ENCODE measurements around the gene ARID5B.
"Not testable (repeated sequence)": the region's sequence is repeated elsewhere in the genome, so short reads cannot be mapped to it uniquely, and the experiment has no call there.

ARID5B gene, protein sequence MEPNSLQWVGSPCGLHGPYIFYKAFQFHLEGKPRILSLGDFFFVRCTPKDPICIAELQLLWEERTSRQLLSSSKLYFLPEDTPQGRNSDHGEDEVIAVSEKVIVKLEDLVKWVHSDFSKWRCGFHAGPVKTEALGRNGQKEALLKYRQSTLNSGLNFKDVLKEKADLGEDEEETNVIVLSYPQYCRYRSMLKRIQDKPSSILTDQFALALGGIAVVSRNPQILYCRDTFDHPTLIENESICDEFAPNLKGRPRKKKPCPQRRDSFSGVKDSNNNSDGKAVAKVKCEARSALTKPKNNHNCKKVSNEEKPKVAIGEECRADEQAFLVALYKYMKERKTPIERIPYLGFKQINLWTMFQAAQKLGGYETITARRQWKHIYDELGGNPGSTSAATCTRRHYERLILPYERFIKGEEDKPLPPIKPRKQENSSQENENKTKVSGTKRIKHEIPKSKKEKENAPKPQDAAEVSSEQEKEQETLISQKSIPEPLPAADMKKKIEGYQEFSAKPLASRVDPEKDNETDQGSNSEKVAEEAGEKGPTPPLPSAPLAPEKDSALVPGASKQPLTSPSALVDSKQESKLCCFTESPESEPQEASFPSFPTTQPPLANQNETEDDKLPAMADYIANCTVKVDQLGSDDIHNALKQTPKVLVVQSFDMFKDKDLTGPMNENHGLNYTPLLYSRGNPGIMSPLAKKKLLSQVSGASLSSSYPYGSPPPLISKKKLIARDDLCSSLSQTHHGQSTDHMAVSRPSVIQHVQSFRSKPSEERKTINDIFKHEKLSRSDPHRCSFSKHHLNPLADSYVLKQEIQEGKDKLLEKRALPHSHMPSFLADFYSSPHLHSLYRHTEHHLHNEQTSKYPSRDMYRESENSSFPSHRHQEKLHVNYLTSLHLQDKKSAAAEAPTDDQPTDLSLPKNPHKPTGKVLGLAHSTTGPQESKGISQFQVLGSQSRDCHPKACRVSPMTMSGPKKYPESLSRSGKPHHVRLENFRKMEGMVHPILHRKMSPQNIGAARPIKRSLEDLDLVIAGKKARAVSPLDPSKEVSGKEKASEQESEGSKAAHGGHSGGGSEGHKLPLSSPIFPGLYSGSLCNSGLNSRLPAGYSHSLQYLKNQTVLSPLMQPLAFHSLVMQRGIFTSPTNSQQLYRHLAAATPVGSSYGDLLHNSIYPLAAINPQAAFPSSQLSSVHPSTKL

DNA sequence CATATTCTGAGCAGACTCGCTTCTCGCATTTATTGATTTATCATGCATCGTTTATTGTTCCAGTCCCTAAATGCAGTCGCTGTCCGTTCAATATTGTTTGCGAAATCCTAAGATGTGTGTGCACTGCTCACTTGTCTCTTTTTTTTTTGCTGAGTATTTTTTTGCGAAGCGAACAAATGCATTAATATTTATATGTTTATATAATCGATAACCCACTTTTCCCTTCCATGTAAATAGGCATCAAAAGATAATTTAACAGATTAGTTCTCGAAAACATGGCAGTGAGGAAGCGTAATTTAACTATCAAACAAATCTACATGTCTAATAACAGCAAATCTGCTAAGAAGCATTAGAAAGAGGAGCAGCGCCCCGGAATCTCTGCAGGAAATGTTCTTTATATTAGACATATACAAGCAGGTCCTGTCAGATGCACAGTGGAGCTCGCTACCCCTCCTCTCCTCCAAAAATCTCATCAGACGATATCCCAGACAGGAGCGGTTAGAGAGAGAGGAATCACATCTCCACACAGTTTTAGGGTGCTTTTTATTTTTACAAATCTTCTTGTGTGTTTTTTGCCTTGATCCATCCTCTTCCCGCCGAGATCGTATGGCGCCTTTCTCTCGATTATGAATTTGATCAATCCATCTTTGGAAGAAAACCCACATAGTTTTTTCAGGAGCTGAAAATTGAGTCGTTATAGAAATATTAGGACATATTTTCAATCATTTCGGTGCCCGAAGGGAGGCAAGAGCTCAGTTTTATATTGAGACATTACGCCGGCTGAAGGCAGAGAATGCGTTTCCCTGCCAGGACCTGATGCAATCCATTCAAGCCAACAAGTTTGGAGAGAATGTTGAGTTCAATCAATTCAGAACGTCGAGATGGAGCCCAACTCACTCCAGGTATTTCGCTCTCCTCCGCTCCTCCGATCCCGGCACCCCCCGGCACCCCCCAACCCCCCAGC lies at the start of gene ARID5B:
Gene ARID5B, plus strand, starts transcription at position 871 of the 964 bp plus-strand sequence. Its CDS starts 11 bp downstream, at position 882.
- H3K4me3 ChIP-seq (ENCODE audit: low read length) = peak within 1 kb of the TSS; percentile 97
- peaks cover 51% of the 10 kb centered on the region for H3K4me1 ChIP-seq (ENCODE audit: control insufficient read depth, insufficient read depth, low read length)
- no peaks in the 10 kb centered on the region for H3K27me3 ChIP-seq (replicated peaks; ENCODE audit: control insufficient read depth, insufficient read depth, low read length)
- H3K9me3 ChIP-seq (ENCODE audit: control insufficient read depth, low read length) = no peaks in the 10 kb centered on the region
- H3K36me3 ChIP-seq (ENCODE audit: control insufficient read depth, insufficient read depth, low read length, severe bottlenecking) = no peaks in the 10 kb centered on the region
- peak; percentile 86 for DNase-seq (ENCODE audit: low read depth)
- H3K9ac ChIP-seq (ENCODE audit: low read length) = peak within 1 kb of the TSS; percentile 98

DNA sequence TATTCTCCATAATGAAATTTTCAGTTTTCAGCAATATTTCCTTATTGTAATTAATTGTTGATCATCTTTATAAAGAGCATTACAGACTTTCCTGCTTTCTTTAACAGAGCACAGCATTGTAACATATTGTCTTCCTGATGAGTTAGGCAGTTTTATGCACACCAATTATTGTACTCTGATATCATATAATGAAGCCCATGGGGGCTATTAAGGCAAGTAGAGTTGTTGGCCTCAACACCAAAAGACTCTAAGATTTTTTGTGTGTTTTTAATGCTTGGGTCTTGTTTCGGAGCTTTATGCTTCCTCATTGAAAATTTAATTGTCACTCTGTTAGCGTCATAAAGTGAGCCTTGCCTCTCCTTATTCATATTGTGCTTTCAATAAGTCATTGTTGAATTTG lies 49.2 kb upstream of the ARID5B start:
- Histone ChIP-seq H3K9me3 (ENCODE audit: control insufficient read depth, low read length) (no peaks in the 10 kb centered on the region), H3K36me3 (ENCODE audit: control insufficient read depth, insufficient read depth, low read length, severe bottlenecking) (no peaks in the 10 kb centered on the region), H3K4me3 (ENCODE audit: low read length) (no peak overlapping the region)

DNA sequence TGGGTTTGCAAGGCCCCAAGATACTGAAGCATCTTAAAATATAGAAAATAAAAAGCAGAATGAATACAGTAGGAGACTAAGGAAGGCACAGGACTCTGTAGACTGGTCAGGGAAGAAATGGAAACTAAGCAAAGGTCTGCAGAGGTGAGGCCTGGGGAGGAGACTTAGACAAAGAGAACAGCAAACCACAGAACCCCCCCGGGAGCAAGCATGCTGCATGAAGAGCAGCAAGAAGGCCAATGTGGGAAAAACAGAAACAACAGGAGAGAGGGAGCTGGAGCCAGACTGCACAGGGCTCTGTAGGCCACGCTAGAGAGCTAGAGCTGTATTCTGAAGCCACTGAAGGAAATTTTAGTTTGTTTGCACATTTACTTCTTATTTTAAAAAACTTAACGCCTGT lies 45.7 kb upstream of the ARID5B start:
- H3K4me3 ChIP-seq (ENCODE audit: low read length) = no peak overlapping the region
- H3K36me3 ChIP-seq (ENCODE audit: control insufficient read depth, insufficient read depth, low read length, severe bottlenecking) = no peaks in the 10 kb centered on the region
- no peaks in the 10 kb centered on the region for H3K4me1 ChIP-seq (ENCODE audit: control insufficient read depth, insufficient read depth, low read length)
- no peak overlapping the region for H3K9ac ChIP-seq (ENCODE audit: low read length)
- H3K9me3 ChIP-seq (ENCODE audit: control insufficient read depth, low read length) = no peaks in the 10 kb centered on the region
- H3K27me3 ChIP-seq (replicated peaks; ENCODE audit: control insufficient read depth, insufficient read depth, low read length) = no peaks in the 10 kb centered on the region
- DNase-seq (ENCODE audit: low read depth) = no peak

More for the DNA sequence above, 49.2 kb upstream of the ARID5B start:
- no peaks in the 10 kb centered on the region for H3K4me1 ChIP-seq (ENCODE audit: control insufficient read depth, insufficient read depth, low read length)
- DNase-seq (ENCODE audit: low read depth) = no peak
- H3K27me3 ChIP-seq (replicated peaks; ENCODE audit: control insufficient read depth, insufficient read depth, low read length) = no peaks in the 10 kb centered on the region
- H3K9ac ChIP-seq (ENCODE audit: low read length) = no peak overlapping the region

DNA sequence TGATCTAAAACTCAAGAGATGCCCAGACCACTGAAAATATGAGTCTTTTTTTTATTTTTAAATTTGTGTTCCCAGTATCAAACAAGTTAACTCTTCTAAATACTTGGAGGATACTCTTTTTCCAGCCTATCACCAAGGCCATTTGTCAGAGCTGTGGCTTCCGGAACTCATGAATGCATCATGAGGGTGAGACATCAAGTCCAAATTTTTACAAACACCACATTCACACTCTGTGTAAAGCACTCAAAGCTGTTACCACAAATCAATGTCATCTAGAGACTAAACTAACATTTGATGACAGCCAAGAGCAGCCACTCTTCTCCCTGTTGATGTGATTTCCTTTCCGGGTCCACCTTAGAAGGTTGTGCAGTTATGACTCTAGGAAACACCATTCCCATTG lies 43.8 kb upstream of the ARID5B start:
- H3K4me1 ChIP-seq (ENCODE audit: control insufficient read depth, insufficient read depth, low read length) = no peaks in the 10 kb centered on the region
- no peak overlapping the region for H3K4me3 ChIP-seq (ENCODE audit: low read length)

DNA sequence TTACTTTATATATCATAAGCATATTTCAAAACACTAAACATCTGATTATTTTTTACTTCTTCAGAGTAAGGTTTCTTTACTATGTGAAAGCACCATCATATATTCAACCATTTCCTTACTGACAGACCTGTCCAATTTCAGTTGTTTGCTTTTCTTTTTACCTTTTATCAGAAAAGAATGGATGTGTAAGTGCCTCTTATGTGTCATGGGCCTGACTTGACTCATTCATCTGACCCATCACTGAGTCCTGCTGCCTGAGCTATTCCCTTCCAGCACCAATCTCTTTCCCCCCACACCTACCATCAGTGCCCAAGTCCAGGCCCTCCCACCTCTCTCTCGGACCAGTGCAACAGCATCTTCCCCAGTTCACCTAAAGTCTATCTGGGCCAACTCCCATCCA lies 41.7 kb upstream of the ARID5B start:
- H3K4me3 ChIP-seq (ENCODE audit: low read length) = no peak overlapping the region
- no peaks in the 10 kb centered on the region for H3K36me3 ChIP-seq (ENCODE audit: control insufficient read depth, insufficient read depth, low read length, severe bottlenecking)
- H3K4me1 ChIP-seq (ENCODE audit: control insufficient read depth, insufficient read depth, low read length) = no peaks in the 10 kb centered on the region
- DNase-seq (ENCODE audit: low read depth) = no peak
- no peak overlapping the region for H3K9ac ChIP-seq (ENCODE audit: low read length)
- no peaks in the 10 kb centered on the region for H3K9me3 ChIP-seq (ENCODE audit: control insufficient read depth, low read length)
- H3K27me3 ChIP-seq (replicated peaks; ENCODE audit: control insufficient read depth, insufficient read depth, low read length) = no peaks in the 10 kb centered on the region

More for the DNA sequence above, 43.8 kb upstream of the ARID5B start:
- Histone ChIP-seq H3K36me3 (ENCODE audit: control insufficient read depth, insufficient read depth, low read length, severe bottlenecking) (no peaks in the 10 kb centered on the region), H3K9me3 (ENCODE audit: control insufficient read depth, low read length) (no peaks in the 10 kb centered on the region), H3K27me3 (replicated peaks; ENCODE audit: control insufficient read depth, insufficient read depth, low read length) (no peaks in the 10 kb centered on the region), H3K9ac (ENCODE audit: low read length) (no peak overlapping the region)
- no peak for DNase-seq (ENCODE audit: low read depth)

DNA sequence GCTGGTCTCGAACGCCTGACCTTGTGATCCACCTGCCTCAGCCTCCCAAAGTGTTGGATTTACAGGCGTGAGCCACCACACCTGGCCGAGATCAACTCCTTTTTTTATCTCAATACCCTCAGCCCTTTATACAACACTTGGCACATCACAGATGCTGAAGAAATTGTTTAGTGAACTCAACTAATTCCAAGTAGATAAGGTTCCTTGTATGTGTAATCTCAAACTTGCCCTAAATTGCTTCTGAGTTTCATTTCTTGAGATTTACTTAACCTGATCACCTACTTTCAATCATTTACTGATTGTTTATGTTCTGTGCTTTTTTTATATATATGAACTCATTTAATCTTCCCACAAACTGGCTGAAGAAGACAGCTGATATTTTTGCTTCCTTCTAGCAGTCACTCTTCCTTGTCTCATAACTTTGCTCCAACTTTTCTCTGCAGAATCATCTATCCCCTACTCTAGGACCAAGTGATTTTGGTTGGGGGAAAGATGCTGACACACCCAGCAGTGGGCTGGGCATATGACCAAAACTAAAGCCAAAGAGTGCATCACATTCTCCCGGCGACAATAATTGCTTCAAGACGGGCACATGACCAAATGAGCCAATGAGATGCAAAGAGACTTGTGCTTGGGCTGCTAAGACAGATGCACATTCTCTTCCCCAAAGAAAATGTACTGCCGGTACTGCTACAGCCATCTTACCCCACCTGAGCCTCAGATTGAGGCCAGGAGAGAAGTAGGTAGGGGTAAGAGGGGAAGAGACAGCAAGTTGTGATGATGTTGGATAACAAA lies 40.3 kb upstream of the ARID5B start:
- Histone ChIP-seq H3K4me1 (ENCODE audit: control insufficient read depth, insufficient read depth, low read length) (no peaks in the 10 kb centered on the region), H3K36me3 (ENCODE audit: control insufficient read depth, insufficient read depth, low read length, severe bottlenecking) (no peaks in the 10 kb centered on the region), H3K27me3 (replicated peaks; ENCODE audit: control insufficient read depth, insufficient read depth, low read length) (no peaks in the 10 kb centered on the region), H3K9ac (ENCODE audit: low read length) (no peak overlapping the region), H3K9me3 (ENCODE audit: control insufficient read depth, low read length) (no peaks in the 10 kb centered on the region), H3K4me3 (ENCODE audit: low read length) (no peak overlapping the region)
- no peak for DNase-seq (ENCODE audit: low read depth)

DNA sequence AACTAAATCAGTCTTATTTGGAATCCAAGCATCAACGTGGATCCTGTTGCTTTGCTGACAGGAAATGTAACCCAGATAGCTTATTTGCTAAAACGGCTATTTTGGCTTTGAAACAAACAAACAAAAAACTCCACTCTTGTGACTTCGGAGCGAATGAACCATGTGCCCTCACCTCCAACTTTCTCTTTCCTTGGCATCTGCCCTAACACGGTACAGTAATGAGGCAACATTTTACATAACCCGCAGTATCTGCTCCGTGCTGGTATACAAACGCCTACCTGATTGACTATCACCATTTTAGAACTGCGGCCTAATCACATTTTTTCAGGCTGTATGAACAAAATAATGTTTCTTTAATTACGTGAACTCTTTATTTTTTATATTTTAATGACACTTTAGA lies 37.5 kb upstream of the ARID5B start:
- Histone ChIP-seq H3K27me3 (replicated peaks; ENCODE audit: control insufficient read depth, insufficient read depth, low read length) (no peaks in the 10 kb centered on the region), H3K9ac (ENCODE audit: low read length) (no peak overlapping the region), H3K36me3 (ENCODE audit: control insufficient read depth, insufficient read depth, low read length, severe bottlenecking) (no peaks in the 10 kb centered on the region), H3K4me3 (ENCODE audit: low read length) (no peak overlapping the region), H3K4me1 (ENCODE audit: control insufficient read depth, insufficient read depth, low read length) (no peaks in the 10 kb centered on the region), H3K9me3 (ENCODE audit: control insufficient read depth, low read length) (no peaks in the 10 kb centered on the region)
- DNase-seq (ENCODE audit: low read depth) = no peak

DNA sequence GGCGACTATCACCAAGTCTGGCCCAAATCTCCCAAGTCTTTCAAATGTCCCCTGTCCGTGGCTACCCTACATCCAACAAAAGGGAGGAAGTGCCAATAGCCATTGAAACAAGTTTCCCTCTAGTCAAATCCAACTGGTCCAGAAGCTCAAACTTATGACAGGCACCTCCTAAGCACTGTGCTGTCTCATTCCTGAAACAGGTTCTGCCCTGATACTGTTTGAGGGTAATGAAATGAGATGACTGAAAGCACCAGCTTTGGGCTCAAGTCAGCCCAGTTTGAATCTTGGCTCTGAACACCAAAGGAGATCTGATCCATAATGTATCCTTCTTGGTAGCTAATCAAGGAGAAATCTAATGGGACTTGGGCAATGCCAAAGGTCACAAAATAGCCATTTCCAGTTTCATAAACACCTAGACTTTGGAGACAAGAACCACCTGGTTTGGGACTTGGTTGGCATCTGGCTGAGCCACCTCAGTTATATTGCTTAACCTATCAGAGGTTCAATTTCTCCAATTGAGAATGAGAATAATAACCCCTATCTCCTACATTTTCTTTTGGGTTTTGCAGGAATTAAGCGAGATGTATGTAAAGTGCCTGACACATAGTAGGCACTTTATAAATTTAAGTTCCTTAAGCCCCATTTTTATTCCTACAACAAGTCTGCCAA lies 34.7 kb upstream of the ARID5B start:
- H3K27me3 ChIP-seq (replicated peaks; ENCODE audit: control insufficient read depth, insufficient read depth, low read length) = no peaks in the 10 kb centered on the region
- peaks cover 8% of the 10 kb centered on the region for H3K4me1 ChIP-seq (ENCODE audit: control insufficient read depth, insufficient read depth, low read length)
- DNase-seq (ENCODE audit: low read depth) = no peak
- H3K4me3 ChIP-seq (ENCODE audit: low read length) = peak overlapping the region; percentile 61
- no peaks in the 10 kb centered on the region for H3K9me3 ChIP-seq (ENCODE audit: control insufficient read depth, low read length)
- H3K36me3 ChIP-seq (ENCODE audit: control insufficient read depth, insufficient read depth, low read length, severe bottlenecking) = no peaks in the 10 kb centered on the region
- H3K9ac ChIP-seq (ENCODE audit: low read length) = peak overlapping the region; percentile 15

DNA sequence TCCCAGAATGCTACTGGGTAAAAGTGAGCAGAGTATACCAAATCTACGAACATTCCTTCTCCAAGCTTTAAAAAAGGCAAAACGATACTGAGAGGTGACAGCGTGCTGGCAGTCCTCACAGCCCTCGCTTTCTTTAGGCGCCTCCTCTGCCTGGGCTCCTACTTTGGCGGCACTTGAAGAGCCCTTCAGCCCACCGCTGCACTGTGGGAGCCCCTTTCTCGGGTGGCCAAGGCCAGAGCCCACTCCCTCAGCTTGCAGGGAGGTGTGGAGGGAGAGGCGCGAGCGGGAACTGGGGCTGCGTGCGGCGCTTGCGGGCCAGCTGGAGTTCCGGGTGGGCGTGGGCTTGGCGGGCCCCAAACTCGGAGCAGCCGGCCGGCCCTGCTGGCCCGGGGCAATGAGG lies 34.1 kb upstream of the ARID5B start:
- not testable (repeated sequence) for H3K36me3 ChIP-seq (ENCODE audit: control insufficient read depth, insufficient read depth, low read length, severe bottlenecking); H3K9me3 ChIP-seq (ENCODE audit: control insufficient read depth, low read length); H3K27me3 ChIP-seq (replicated peaks; ENCODE audit: control insufficient read depth, insufficient read depth, low read length); DNase-seq (ENCODE audit: low read depth); H3K4me1 ChIP-seq (ENCODE audit: control insufficient read depth, insufficient read depth, low read length)
- peak overlapping the region; percentile 61 for H3K4me3 ChIP-seq (ENCODE audit: low read length)
- peak overlapping the region; percentile 15 for H3K9ac ChIP-seq (ENCODE audit: low read length)

All from adipocyte (in vitro differentiated cells).